Measurements from ENCODE around the gene CTRL.
"Not testable (repeated sequence)": the region's sequence is repeated elsewhere in the genome, so short reads cannot be mapped to it uniquely, and the experiment has no call there.

CTRL gene

GRCh38 chr16:67940446-67941089 is 8.9 kb upstream of the CTRL start:
- no peak for DNase-seq (ENCODE audit: low read depth)

DNA sequence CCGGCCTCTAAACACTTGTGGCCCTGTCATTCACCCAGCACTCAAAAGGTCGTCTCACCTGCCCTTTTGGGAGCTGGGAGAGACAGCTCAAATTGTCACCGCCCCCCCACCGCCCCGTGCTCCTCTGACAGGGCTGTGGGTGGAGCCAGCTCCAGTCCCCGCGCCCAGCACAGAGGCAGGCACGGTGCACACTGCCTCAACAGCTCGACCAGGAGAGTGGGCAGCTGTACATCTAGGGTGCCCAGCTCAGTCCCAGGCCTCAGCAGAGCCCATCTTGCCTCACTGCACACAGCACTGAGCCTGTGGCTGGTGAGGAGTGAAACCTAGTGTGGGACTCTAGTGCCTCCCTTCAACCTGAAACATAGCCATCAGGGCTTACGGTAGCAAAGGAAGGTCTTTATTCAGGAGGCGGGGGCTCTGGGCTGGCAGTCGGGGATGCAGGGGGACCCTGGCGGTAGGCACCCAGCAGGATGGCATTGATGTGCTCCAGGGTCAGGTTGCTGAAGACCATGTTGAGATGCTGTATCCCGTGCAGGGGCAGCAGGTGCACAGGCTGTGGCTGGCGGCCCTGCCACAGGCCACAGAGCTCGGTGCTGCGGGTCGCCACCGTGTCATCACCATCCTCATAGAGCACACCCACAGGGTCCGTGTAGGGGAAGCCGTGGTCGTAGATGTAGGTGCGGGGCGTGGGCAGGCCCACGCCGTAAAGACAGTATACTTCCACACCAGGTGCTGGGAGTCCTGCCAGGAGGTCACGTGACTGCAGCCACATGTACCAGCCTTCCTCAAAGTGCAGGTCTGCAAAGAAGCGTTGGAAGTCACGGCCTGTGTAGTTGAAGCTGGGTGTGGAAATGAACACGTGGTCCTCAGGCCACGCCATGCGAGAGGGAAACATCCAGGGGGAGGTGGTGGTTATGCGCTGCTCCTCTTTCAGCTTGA is 8.1 kb upstream of the CTRL start:
- peak; percentile 49 for DNase-seq (ENCODE audit: low read depth)

DNA sequence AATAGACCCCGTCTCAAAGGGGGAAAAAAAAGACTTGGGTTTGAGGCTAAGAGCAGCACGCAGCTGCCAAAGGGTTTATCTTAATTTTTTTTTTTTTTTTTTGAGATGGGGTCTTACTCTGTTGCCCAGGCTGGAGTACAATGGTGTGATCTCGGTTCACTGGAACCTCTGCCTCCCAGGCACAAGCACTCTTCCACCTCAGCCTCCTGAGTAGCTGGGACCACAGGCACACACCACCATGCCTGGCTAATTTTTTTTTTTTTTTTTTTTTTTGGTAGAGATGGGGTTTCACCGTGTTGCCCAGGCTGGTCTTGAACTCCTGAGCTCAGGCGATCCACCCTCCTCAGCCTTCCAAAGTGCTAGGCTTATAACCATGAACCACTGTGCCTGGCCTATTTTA is 6.1 kb upstream of the CTRL start:
- DNase-seq (ENCODE audit: low read depth): not testable (repeated sequence)

DNA sequence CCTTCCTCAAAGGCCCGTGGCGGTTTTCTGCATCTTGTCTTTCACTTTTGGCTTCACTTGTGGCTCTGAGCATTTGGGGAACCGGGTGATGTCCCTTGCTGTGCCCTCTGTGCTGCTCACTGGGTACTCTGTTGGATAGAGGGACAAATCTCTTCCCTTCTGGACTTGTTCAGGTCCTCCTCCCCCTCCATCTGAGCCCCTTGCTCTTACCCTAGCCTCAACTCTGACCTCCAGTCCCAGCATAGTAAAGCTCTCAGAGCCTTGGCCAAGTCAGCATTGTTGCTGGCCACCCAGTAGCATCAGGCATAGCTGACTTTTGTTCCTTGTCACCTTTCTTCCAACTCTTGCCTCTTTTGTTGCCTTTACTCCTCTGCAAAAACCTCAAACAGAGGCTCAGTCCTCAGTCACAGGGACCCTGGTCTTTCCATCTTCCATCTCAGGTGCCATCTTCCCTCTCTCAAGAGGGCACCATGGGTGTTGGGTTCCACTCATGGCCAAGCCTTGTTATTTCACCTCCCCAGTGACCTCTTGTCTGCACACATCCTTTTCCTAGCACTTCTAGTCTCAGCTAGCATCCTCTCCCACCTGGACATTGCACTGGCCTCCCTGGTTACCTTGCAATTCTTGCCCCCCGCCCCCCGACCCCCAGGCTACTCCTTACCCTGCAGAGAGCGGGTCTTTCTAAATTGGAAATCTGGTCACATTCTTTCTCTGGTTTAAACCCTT is 5.4 kb upstream of the CTRL start:
- DNase-seq (ENCODE audit: low read depth): no peak

GRCh38 chr16:67936124-67936879 is 4.6 kb upstream of the CTRL start, which contains the start of gene PSMB10:
Gene PSMB10, minus strand, starts transcription at chr16:67936850. Its CDS starts 101 bp downstream, at chr16:67936749.
- DNase-seq (ENCODE audit: low read depth): peak; percentile 62

- peak; percentile 95 for DNase-seq (ENCODE audit: low read depth)
Measured at GRCh38 chr16:67935402-67936123, 3.9 kb upstream of the CTRL start.

- DNase-seq (ENCODE audit: low read depth): no peak
Measured at GRCh38 chr16:67935101-67935401, 3.4 kb upstream of the CTRL start.

GRCh38 chr16:67934306-67935100 is 2.8 kb upstream of the CTRL start:
- no peak for DNase-seq (ENCODE audit: low read depth)

- DNase-seq (ENCODE audit: low read depth): no peak
Measured at GRCh38 chr16:67933805-67934204, 2.1 kb upstream of the CTRL start.

DNA sequence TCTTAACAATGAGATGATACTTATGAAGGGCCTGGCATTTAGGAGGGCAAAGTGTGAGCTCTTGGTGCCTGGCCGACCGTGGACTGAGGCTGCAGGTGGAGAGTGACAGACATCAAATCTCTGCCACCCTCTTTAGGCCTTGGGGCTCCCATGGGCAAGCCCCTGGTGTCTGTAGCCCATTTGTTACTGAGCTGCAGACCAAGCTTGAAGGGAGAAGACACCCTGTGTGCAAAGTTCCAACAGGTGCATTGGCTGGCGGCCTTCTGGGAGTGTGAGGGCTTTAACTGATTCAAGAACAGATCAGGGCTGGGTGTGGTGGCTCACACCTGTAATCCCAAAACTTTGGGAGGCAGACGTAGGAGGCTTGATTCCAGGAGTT is 789 bp upstream of the CTRL start:
- DNase-seq (ENCODE audit: low read depth): no peak

DNA sequence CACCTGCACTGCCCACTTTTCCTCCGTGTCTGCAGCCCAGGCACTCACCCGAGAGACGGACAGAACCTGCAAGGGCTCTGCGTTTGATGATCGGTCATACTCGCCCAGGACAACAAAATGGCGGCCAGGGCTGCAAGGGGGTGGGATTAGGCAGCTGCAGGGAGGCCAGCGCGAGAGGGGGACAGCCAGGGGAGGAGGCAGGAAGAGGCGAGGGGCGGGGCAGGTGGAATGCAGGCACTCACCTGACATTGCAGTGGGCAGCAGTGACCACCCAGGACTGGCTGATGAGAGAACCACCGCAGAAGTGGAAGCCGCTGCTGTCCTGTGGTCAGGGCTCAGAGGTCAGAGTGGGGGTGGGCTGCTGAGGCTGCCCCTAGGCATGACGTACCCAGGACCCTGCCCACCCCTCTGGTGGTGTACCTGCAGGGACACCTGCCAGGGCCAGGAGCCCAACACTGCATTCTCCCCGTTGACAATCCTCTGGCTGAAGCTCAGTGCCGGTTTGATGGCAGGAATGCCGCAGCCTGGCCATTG is 917 bp downstream of the CTRL start:
- DNase-seq (ENCODE audit: low read depth): no peak

DNA sequence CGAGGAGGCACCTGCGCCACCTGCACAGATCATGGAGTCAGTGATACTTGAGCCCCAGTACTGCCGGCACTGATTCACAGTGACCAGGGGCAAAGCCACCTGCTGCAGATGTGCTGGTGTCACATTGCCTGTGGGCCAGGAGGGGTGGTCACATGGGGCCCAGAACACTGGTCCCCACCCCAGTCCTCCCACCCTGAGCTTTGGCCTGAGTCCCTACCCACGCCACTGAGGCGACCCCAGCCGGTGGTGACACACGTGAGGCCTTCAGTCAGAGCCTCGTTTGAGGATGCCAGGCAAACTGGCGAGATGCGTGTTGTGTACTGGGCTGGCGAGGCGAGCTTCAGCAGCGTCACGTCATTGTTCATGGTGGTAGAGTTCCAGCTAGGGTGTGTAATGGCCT is 1.5 kb downstream of the CTRL start:
- DNase-seq (ENCODE audit: low read depth): no peak

- DNase-seq (ENCODE audit: low read depth): peak; percentile 74
Measured at GRCh38 chr16:67928561-67929364, 2.9 kb downstream of the CTRL start.

DNA sequence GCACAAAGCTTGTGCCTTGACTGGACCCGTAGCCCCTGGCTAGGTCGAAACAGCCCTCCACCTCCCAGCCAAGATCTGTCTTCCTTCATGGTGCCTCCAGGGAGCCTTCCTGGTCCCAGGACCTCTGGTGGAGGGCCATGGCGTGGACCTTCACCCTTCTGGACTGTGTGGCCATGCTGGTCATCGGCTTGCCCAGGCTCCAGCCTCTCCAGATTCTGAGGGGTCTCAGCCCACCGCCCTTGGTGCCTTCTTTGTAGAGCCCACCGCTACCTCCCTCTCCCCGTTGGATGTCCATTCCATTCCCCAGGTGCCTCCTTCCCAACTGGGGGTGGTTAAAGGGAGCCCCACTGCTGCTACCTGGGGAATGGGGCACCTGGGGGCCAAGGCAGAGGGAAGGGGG is 3.5 kb downstream of the CTRL start:
- no peak for DNase-seq (ENCODE audit: low read depth)

DNA sequence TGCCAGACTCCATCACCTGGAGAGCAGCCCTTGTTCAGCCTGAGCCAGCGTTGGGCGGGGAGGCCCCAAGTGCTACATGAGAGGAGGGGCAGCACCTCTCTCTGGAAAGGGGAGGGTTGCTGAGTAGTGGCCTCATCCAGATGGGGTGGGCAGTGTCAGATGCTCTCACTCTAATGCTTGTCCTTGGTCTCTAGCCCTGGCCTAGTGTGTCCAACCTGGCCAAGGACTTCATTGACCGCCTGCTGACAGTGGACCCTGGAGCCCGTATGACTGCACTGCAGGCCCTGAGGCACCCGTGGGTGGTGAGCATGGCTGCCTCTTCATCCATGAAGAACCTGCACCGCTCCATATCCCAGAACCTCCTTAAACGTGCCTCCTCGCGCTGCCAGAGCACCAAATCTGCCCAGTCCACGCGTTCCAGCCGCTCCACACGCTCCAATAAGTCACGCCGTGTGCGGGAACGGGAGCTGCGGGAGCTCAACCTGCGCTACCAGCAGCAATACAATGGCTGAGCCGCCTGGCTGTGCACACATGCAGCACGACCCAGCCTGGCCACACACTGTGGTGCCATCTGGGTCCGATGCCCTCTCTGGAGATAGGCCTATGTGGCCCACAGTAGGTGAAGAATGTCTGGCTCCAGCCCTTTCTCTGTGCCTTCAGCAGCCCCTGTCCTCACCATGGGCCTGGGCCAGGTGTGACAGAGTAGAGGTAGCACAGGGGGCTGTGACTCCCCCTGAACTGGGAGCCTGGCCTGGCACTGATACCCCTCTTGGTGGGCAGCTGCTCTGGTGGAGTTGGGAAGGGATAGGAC is 4.3 kb downstream of the CTRL start:
- DNase-seq (ENCODE audit: low read depth): no peak

DNA sequence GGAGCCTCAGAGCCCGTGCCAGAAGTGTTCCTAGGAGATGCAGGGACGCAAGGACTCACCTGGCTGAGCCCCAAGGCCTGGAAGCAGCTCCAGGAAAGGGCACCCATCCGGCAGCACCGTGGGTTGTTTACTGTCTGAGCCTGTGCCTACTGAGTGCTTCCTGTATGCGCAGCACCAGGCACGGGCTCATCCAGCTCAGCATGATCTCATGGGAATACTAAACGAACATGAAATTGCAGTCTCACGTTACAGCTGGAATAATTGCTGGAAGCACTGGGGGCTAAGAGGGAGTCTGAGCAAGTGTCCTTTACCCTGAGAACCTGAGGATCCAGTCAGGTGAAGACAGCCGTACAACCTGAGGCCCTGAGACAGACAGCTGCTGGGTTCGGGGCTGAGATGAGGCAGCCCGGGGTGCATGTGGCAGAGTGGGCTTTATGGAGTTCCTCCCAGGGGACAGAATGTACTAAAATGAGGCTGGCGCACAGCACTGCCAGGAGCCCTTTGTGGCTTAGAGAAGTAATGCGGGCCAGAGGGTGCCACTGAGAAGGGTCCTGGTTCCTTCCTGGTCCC is 5.4 kb downstream of the CTRL start:
- DNase-seq (ENCODE audit: low read depth): no peak

DNA sequence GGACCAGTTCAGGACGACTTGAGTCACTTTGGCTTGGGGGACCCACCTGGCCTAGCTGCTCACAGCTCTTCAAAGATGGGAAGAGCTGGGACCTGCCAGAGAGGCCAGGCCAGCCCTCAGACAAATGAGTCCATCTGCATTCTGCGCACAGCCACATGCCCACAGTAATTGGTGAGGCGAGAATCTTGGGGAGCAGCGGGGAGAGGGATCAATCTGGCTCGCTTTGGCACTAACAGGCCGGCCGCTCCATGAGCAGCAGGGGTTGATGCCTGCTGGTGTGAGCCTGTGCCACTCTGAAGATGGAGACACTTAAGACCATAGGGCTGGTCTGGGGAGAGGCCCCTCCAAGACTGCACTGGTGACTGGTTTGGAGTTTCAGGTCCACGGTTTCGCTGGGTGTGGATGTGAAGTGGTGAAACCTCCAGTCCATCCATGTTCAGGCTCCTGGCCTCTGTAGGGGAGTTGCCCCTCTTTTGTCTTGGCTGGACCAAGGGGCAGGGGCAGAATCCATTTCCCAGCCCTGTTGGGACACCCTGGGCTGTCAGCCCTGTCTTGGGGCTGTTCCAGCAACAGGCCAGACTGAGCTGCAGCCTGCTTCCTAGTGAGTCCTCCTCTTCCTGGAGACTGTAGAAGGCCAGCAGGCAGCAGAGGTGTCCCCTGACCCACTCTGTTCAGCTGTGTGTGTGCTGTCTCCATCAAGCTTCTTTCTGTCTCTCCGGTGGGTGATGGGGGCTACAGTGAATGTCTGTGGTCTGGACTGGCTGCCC is 7.3 kb downstream of the CTRL start:
- no peak for DNase-seq (ENCODE audit: low read depth)
